HL-60 (cell line): Measurements from ENCODE around the gene AKR1B1.

Source experiments
- DNase-seq, 2 experiments: peaks; one replicate each; pipeline ENCODE4 v3.0.0-alpha.2; 2010 to 2020; ENCODE audit warnings: low read depth in 1 of 2, low spot score in 1 of 2
- H3K27ac ChIP-seq: fragments of 250-450 bp; sonication (Bioruptor Pico); replicated peaks from 2 replicates; pipeline ENCODE4 v1.5.1; 2020; ENCODE audit warnings: mild to moderate bottlenecking, moderate library complexity
- H3K27me3 ChIP-seq: fragments of 250-450 bp; sonication (Bioruptor Pico); 2 replicates; pipeline ENCODE4 v1.5.1; 2021; ENCODE audit warnings: mild to moderate bottlenecking, moderate library complexity; ENCODE audit not compliant: insufficient read depth, poor library complexity, severe bottlenecking
- H3K4me3 ChIP-seq: replicated peaks from 2 replicates; pipeline ENCODE4 v1.5.1; 2011; ENCODE audit warnings: mild to moderate bottlenecking, control low read depth, low read length; ENCODE audit not compliant: insufficient read depth
- GABPA ChIP-seq: IDR thresholded peaks from 2 replicates; pipeline ENCODE4 v1.6.1; 2012; ENCODE audit warnings: low read depth
- POLR2AphosphoS5 ChIP-seq: IDR thresholded peaks from 2 replicates; pipeline ENCODE4 v1.6.1; 2012; ENCODE audit warnings: low read depth
- SPI1 ChIP-seq: IDR thresholded peaks from 2 replicates; pipeline ENCODE4 v1.6.1; 2012; ENCODE audit warnings: low read depth, mild to moderate bottlenecking, borderline replicate concordance
- TF ChIP-seq, protein P1 (sequence below): IDR thresholded peaks from 2 replicates; pipeline ENCODE4 v1.6.1; 2012; ENCODE audit warnings: low read depth; ENCODE audit not compliant: insufficient replicate concordance
- TF ChIP-seq, protein P2 (sequence below): IDR thresholded peaks from one replicate; pipeline ENCODE4 v1.5.1; 2011; ENCODE audit warnings: low read length, control low read depth, inconsistent platforms; ENCODE audit not compliant: insufficient read depth

The AKR1B1 gene

DNA sequence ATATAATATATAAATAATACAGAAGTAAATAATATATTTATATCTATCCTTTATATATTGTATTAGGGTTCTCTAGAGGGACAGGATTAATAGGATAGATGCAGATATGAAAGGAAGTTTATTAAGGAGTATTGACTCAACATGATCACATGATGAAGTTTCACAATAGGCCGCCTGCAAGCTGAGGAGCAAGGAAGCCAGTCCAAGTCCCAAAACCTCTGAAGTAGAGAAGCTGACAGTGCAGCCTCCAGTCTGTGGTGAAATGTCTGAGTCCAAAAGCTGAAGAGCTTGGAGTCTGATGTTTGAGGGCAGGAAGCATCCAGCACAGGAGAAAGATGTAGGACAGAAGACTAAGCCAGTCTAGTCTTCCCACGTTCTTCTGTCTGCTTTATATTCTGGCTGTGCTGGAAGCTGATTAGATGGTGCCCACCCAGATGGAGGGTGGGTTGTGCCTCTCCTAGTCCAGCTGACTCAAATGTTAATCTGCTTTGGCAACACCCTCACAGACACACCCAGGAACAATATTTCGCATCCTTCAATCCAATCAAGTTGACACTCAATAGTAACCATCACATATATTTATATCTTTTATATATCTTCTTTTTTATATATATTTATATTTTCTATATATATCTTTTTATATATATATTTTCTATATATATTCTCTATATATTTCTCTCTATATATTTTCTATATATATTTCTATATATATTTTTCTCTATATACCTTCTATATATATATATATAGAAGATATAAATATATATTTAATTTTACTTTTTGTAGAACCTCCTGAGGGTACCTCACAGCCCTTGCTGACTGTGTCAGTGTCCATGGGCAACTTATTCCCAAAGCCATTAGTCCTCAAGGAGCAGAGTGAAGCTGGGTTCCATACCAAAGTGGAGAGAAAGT is 43.8 kb upstream of the AKR1B1 start:
- Histone ChIP-seq H3K4me3 (no peak overlapping the region), H3K27ac (no peak overlapping the region)

DNA sequence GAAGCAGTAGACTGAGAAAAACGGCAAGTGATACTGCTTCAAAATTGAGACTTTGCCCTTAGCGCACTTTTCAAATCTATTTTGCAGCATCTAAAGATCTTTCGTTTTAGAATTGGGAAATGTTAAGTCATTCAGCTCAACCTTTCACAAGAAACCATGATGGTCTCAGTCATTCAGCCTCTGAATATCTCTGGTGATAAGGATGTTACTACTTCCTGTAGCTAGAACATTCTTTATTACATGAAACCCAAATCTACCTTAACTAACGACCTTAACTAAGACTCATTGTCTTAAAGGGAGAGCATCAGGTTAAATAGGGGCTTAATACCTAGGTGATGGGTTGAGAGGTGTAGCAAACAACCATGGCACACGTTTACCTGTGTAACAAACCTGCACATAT is 42.1 kb upstream of the AKR1B1 start:
- TF ChIP-seq GABPA (no peak), POLR2AphosphoS5 (no peak)
- TF ChIP-seq, protein P1, sequence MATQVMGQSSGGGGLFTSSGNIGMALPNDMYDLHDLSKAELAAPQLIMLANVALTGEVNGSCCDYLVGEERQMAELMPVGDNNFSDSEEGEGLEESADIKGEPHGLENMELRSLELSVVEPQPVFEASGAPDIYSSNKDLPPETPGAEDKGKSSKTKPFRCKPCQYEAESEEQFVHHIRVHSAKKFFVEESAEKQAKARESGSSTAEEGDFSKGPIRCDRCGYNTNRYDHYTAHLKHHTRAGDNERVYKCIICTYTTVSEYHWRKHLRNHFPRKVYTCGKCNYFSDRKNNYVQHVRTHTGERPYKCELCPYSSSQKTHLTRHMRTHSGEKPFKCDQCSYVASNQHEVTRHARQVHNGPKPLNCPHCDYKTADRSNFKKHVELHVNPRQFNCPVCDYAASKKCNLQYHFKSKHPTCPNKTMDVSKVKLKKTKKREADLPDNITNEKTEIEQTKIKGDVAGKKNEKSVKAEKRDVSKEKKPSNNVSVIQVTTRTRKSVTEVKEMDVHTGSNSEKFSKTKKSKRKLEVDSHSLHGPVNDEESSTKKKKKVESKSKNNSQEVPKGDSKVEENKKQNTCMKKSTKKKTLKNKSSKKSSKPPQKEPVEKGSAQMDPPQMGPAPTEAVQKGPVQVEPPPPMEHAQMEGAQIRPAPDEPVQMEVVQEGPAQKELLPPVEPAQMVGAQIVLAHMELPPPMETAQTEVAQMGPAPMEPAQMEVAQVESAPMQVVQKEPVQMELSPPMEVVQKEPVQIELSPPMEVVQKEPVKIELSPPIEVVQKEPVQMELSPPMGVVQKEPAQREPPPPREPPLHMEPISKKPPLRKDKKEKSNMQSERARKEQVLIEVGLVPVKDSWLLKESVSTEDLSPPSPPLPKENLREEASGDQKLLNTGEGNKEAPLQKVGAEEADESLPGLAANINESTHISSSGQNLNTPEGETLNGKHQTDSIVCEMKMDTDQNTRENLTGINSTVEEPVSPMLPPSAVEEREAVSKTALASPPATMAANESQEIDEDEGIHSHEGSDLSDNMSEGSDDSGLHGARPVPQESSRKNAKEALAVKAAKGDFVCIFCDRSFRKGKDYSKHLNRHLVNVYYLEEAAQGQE: no peak
- TF ChIP-seq, protein P2, sequence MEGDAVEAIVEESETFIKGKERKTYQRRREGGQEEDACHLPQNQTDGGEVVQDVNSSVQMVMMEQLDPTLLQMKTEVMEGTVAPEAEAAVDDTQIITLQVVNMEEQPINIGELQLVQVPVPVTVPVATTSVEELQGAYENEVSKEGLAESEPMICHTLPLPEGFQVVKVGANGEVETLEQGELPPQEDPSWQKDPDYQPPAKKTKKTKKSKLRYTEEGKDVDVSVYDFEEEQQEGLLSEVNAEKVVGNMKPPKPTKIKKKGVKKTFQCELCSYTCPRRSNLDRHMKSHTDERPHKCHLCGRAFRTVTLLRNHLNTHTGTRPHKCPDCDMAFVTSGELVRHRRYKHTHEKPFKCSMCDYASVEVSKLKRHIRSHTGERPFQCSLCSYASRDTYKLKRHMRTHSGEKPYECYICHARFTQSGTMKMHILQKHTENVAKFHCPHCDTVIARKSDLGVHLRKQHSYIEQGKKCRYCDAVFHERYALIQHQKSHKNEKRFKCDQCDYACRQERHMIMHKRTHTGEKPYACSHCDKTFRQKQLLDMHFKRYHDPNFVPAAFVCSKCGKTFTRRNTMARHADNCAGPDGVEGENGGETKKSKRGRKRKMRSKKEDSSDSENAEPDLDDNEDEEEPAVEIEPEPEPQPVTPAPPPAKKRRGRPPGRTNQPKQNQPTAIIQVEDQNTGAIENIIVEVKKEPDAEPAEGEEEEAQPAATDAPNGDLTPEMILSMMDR: no peak
- H3K27ac ChIP-seq: no peak overlapping the region
- H3K27me3 ChIP-seq: no peaks in the 10 kb centered on the region
- H3K4me3 ChIP-seq: no peak overlapping the region
- DNase-seq: no peak

More for the DNA sequence above, 43.8 kb upstream of the AKR1B1 start:
- TF ChIP-seq POLR2AphosphoS5 (no peak), GABPA (no peak), SPI1 (no peak)
- TF ChIP-seq, protein P1: no peak
- TF ChIP-seq, protein P2: no peak
- DNase-seq: peak; percentile 36 to 56
- no peaks in the 10 kb centered on the region for H3K27me3 ChIP-seq

DNA sequence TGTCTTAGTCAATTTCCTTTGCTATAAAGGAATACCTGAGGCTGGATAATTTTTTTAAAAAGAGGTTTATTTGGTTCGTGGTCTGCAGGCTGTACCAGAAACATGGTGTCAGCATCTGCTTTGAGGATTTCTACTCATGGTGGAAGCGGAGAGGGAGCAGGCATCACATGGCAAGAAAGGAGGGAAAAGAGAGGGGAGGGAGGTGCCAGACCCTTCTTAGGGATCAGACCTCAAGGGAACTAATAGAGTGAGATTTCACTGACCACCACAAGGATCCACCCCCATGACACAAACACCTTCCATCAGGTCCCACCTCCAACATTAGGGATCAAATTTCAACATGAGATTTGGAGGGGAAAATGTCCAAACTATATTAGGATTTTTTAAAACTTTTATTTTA is 41.5 kb upstream of the AKR1B1 start:
- Histone ChIP-seq H3K27me3 (no peaks in the 10 kb centered on the region), H3K4me3 (no peak overlapping the region), H3K27ac (no peak overlapping the region)
- TF ChIP-seq GABPA: no peak
- TF ChIP-seq SPI1: no peak
- no peak for TF ChIP-seq POLR2AphosphoS5
- TF ChIP-seq, protein P1: no peak
- TF ChIP-seq, protein P2: no peak
- no peak for DNase-seq
